ENCODE measurements around the gene MAST4.

MAST4 gene

GRCh38 chr5:67188274-67189078 lies 592.3 kb downstream of the MAST4 start:
- no peak overlapping the region for H3K4me3 ChIP-seq (ENCODE audit: low read depth, low read length)
- no peak for TF ChIP-seq CTCF (IDR thresholded peaks at IDR 0.05; ENCODE audit: low read depth, low read length)

GRCh38 chr5:67189079-67189354 lies 592.8 kb downstream of the MAST4 start:
- H3K4me3 ChIP-seq (ENCODE audit: low read depth, low read length): no peak overlapping the region
- no peak for TF ChIP-seq CTCF (IDR thresholded peaks at IDR 0.05; ENCODE audit: low read depth, low read length)

GRCh38 chr5:67189931-67190330 lies 593.7 kb downstream of the MAST4 start:
- H3K4me3 ChIP-seq (ENCODE audit: low read depth, low read length): no peak overlapping the region
- no peak for TF ChIP-seq CTCF (IDR thresholded peaks at IDR 0.05; ENCODE audit: low read depth, low read length)

GRCh38 chr5:67190410-67190809 lies 594.2 kb downstream of the MAST4 start:
- TF ChIP-seq CTCF (IDR thresholded peaks at IDR 0.05; ENCODE audit: low read depth, low read length): no peak
- no peak overlapping the region for H3K4me3 ChIP-seq (ENCODE audit: low read depth, low read length)

- H3K4me3 ChIP-seq (ENCODE audit: low read depth, low read length): no peak overlapping the region
- no peak for TF ChIP-seq CTCF (IDR thresholded peaks at IDR 0.05; ENCODE audit: low read depth, low read length)
These were observed 594.7 kb downstream of the MAST4 start for GRCh38 chr5:67190861-67191260.

- no peak overlapping the region for H3K4me3 ChIP-seq (ENCODE audit: low read depth, low read length)
- no peak for TF ChIP-seq CTCF (IDR thresholded peaks at IDR 0.05; ENCODE audit: low read depth, low read length)
These were observed 596.7 kb downstream of the MAST4 start for GRCh38 chr5:67192719-67193438.

- H3K4me3 ChIP-seq (ENCODE audit: low read depth, low read length): no peak overlapping the region
These were observed 597.2 kb downstream of the MAST4 start for GRCh38 chr5:67193439-67193807.

More at GRCh38 chr5:67193439-67193807, 597.2 kb downstream of the MAST4 start:
- no peak for TF ChIP-seq CTCF (IDR thresholded peaks at IDR 0.05; ENCODE audit: low read depth, low read length)

Measured in WI38 (cell line).